H1 (cell line): ENCODE measurements around the gene TMEM178B.

Source experiments
- RAD21 ChIP-seq, 2 experiments: IDR thresholded peaks in 1 of 2; conservative IDR thresholded peaks in 1 of 2; 2 replicates each; pipeline ENCODE4 v1.6.1; 2011; ENCODE audit warnings: low read depth in 2 of 2, low read length in 2 of 2, improper control_type of control experiment in 1 of 2, inconsistent platforms in 1 of 2, mild to moderate bottlenecking in 1 of 2, moderate library complexity in 1 of 2
- SIX5 ChIP-seq: IDR thresholded peaks from 2 replicates; pipeline ENCODE4 v1.6.1; 2011; ENCODE audit warnings: mild to moderate bottlenecking, low read depth, low read length
- TF ChIP-seq, protein P1 (sequence below), 3 experiments: IDR thresholded peaks; 1 replicate in 2 of 3; 2 replicates in 1 of 3; pipeline versions ENCODE4 v1.5.1 to v1.6.1; 2011; ENCODE audit warnings: low read length in 3 of 3, mild to moderate bottlenecking in 3 of 3, inconsistent platforms in 2 of 3, low read depth in 1 of 3, moderate library complexity in 1 of 3; ENCODE audit not compliant: insufficient read depth in 1 of 3; ENCODE audit errors: control extremely low read depth in 1 of 3

DNA sequence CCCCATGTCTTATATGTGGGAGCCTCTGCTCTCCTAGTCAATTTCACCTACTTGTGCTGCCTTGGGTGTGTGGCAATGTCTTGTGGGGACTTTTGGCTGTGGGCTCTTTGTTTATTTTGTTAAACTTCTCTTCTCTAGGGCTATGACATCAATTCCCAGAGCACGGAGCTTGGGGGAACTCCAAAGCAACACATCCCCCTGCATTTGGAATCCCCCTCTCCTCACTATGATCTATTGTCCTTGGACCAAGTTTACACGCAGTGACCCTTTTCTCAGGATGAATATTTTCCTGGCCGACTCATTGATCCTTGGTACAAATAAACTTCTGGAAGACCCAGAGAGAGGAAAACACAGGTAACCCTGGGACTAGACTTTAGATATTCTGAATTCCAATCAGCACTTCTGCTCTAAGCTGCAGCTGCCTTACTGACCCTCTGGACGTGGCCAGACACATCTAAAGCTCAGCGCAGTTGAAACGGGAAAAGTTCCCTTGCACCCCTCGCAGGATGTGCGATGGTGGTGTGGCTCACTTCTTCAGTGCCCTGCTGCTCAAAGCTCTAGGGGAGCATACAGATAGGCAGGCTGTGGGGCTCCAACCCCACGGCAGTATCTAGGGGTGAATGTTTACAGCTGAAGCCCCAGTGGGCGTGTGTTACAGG lies 110.8 kb downstream of the TMEM178B start:
- TF ChIP-seq, protein P1, sequence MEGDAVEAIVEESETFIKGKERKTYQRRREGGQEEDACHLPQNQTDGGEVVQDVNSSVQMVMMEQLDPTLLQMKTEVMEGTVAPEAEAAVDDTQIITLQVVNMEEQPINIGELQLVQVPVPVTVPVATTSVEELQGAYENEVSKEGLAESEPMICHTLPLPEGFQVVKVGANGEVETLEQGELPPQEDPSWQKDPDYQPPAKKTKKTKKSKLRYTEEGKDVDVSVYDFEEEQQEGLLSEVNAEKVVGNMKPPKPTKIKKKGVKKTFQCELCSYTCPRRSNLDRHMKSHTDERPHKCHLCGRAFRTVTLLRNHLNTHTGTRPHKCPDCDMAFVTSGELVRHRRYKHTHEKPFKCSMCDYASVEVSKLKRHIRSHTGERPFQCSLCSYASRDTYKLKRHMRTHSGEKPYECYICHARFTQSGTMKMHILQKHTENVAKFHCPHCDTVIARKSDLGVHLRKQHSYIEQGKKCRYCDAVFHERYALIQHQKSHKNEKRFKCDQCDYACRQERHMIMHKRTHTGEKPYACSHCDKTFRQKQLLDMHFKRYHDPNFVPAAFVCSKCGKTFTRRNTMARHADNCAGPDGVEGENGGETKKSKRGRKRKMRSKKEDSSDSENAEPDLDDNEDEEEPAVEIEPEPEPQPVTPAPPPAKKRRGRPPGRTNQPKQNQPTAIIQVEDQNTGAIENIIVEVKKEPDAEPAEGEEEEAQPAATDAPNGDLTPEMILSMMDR (IDR thresholded peaks at IDR 0.05; ENCODE audit: control extremely low read depth in 1 of 3, insufficient read depth in 1 of 3, low read depth in 1 of 3, low read length in 3 of 3), result no peak
- TF ChIP-seq RAD21 (IDR thresholded peaks at IDR 0.05 in 1 of 2, conservative IDR thresholded peaks at IDR 0.05 in 1 of 2; ENCODE audit: low read depth in 2 of 2, low read length in 2 of 2) (no peak), SIX5 (no peak)
